K562 (cell line): ENCODE results near the gene MYRFL. TPM values are rescaled to one million over a fixed set of nuclear protein-coding genes. Genes with fewer than 3 reads are reported as not detected.
"Not testable (repeated sequence)": the region's sequence is repeated elsewhere in the genome, so short reads cannot be mapped to it uniquely, and the experiment has no call there.

ENCODE experiments used
- ATAC-seq: fragments of 200-7000 bp; cut with Tn5 transposase; 3 replicates; pipeline ENCODE4 v1.9.1; 2020; ENCODE audit warnings: moderate library complexity
- BruUV-seq: library from RNA; stranded (reverse); fragments of 400-500 nt; replicated peaks from 2 replicates; lab custom pipeline; 2021; lab: Mats Ljungman, UMichigan
- CTCF ChIA-PET: fragments of 300-600 bp; formaldehyde crosslinking; extraction: SDS; loops from one replicate; lab custom pipeline; 2021; ENCODE audit warnings: low intra/inter-chr PET ratio; lab: Yijun Ruan, JAX
- POLR2A ChIA-PET: fragments of 300-600, 350-650 bp; sonication (Branson Sonifier 250); formaldehyde crosslinking; extraction: SDS; loops from one replicate; lab custom pipeline; 2021; ENCODE audit warnings: antibody characterized with exemption, inconsistent platforms; lab: Yijun Ruan, JAX
- DNase-seq, 4 experiments: peaks; one replicate each; pipeline versions ENCODE4 v3.0.0 to v3.0.0-alpha.2; 2011 to 2018; ENCODE audit warnings: low spot score in 3 of 4, mixed read lengths in 3 of 4; ENCODE audit errors: extremely low read depth in 1 of 4
- FAIRE-seq: peaks from 2 replicates; lab custom pipeline; 2011; peaks lifted over from hg19 to GRCh38; lab: Jason Lieb, UNC
- H2AFZ ChIP-seq: 2 replicates; pipeline ENCODE4 v1.6.0; 2011; ENCODE audit warnings: low read depth, low read length, control low read depth, inconsistent platforms
- H3K27ac ChIP-seq: fragments of 200-600 bp; 3 replicates; pipeline ENCODE4 v1.8.0; 2011; ENCODE audit warnings: low read depth, mild to moderate bottlenecking, control low read depth, inconsistent platforms, low read length, moderate library complexity, mixed read lengths; ENCODE audit errors: extremely low read depth
- H3K27me3 ChIP-seq, 2 experiments: fragments of 300-600 bp in 1 of 2; 2 replicates in 1 of 2; 3 replicates in 1 of 2; pipeline versions ENCODE4 v1.6.0 to v1.8.0; 2011; ENCODE audit warnings: inconsistent platforms in 2 of 2, low read length in 2 of 2, mild to moderate bottlenecking in 1 of 2, mixed read lengths in 1 of 2, moderate library complexity in 1 of 2; ENCODE audit not compliant: control insufficient read depth in 2 of 2, insufficient read depth in 2 of 2
- H3K36me3 ChIP-seq: fragments of 300-600 bp; 3 replicates; pipeline ENCODE4 v1.8.0; 2011; ENCODE audit warnings: mild to moderate bottlenecking, low read length, inconsistent platforms; ENCODE audit not compliant: control insufficient read depth, insufficient read depth
- H3K4me1 ChIP-seq, 2 experiments: fragments of 200-600 bp in 1 of 2; replicated peaks in 1 of 2; 2 replicates in 1 of 2; 3 replicates in 1 of 2; pipeline versions ENCODE4 v1.5.1 to v1.8.0; 2011; ENCODE audit warnings: inconsistent platforms in 2 of 2, low read length in 2 of 2, mild to moderate bottlenecking in 1 of 2, mixed read lengths in 1 of 2, moderate library complexity in 1 of 2; ENCODE audit not compliant: control insufficient read depth in 2 of 2, insufficient read depth in 2 of 2
- H3K4me2 ChIP-seq: 2 replicates; pipeline ENCODE4 v1.6.1; 2011; ENCODE audit warnings: low read length, control low read depth, inconsistent platforms, mixed read lengths; ENCODE audit not compliant: insufficient read depth
- H3K4me3 ChIP-seq: fragments of 200-600 bp; sonication (generic), shearing (Covaris generic); 2 replicates; pipeline ENCODE4 v1.5.1; 2016; ENCODE audit warnings: control low read depth, inconsistent platforms
- H3K79me2 ChIP-seq: fragments of 200-600 bp; 3 replicates; pipeline ENCODE4 v1.8.0; 2011; ENCODE audit warnings: low read length, inconsistent platforms; ENCODE audit not compliant: control insufficient read depth, insufficient read depth
- H3K9ac ChIP-seq, 2 experiments: 2 replicates each; pipeline versions ENCODE4 v1.6.0 to v1.6.1; 2011; ENCODE audit warnings: low read depth in 2 of 2, low read length in 2 of 2, control low read depth in 1 of 2, inconsistent platforms in 1 of 2, mild to moderate bottlenecking in 1 of 2, mixed read lengths in 1 of 2; ENCODE audit not compliant: insufficient read depth in 1 of 2
- H3K9me1 ChIP-seq: one replicate; pipeline ENCODE4 v1.6.0; 2011; ENCODE audit warnings: inconsistent platforms, mild to moderate bottlenecking, low read length, moderate library complexity; ENCODE audit not compliant: control insufficient read depth, insufficient read depth
- H3K9me3 ChIP-seq: replicated peaks from 2 replicates; pipeline ENCODE4 v1.5.1; 2011; ENCODE audit warnings: low read depth, low read length, inconsistent platforms; ENCODE audit not compliant: control insufficient read depth, insufficient read depth
- H4K20me1 ChIP-seq: replicated peaks from 2 replicates; pipeline ENCODE4 v1.6.1; 2011; ENCODE audit warnings: low read length, inconsistent platforms, mixed read lengths; ENCODE audit not compliant: control insufficient read depth, insufficient read depth
- BRF1 ChIP-seq: IDR thresholded peaks from 3 replicates; pipeline ENCODE4 v1.6.1; 2011; ENCODE audit warnings: borderline replicate concordance, mild to moderate bottlenecking; ENCODE audit not compliant: insufficient read length; ENCODE audit errors: extremely low read depth
- DDX20 ChIP-seq: fragments of 450-650 bp; IDR thresholded peaks from 2 replicates; pipeline ENCODE4 v1.6.1; 2016; ENCODE audit warnings: missing genetic modification characterization, low read depth, mild to moderate bottlenecking, missing compliant biosample characterization, moderate library complexity
- FOXK2 ChIP-seq, 2 experiments: fragments of 450-650 bp; IDR thresholded peaks in 1 of 2; conservative IDR thresholded peaks in 1 of 2; 2 replicates each; pipeline ENCODE4 v1.6.1; 2016; ENCODE audit warnings: low read depth in 2 of 2, mild to moderate bottlenecking in 1 of 2
- NEUROD1 ChIP-seq: fragments of 150-350 bp; IDR thresholded peaks from 2 replicates; pipeline ENCODE4 v1.6.1; 2014; ENCODE audit warnings: borderline replicate concordance, low read length, low read depth; ENCODE audit not compliant: partially characterized antibody
- NFRKB ChIP-seq: fragments of 450-650 bp; IDR thresholded peaks from 2 replicates; pipeline ENCODE4 v1.6.1; 2016; ENCODE audit warnings: low read depth
- NFYB ChIP-seq: IDR thresholded peaks from 2 replicates; pipeline ENCODE4 v1.6.1; 2011; ENCODE audit warnings: mild to moderate bottlenecking, moderate library complexity; ENCODE audit not compliant: insufficient read length; ENCODE audit errors: extremely low read depth
- SMARCA5 ChIP-seq: fragments of 450-650 bp; IDR thresholded peaks from 2 replicates; pipeline ENCODE4 v1.6.1; 2016
- SRSF7 ChIP-seq: fragments of 200-400 bp; formaldehyde crosslinking; optimal IDR thresholded peaks from 2 replicates; pipeline ENCODE3; 2017; ENCODE audit warnings: mild to moderate bottlenecking, low read depth, low read length
- ZNF143 ChIP-seq: sonication (generic); formaldehyde crosslinking; IDR thresholded peaks from 2 replicates; pipeline ENCODE4 v1.9.0; 2022; ENCODE audit warnings: mild to moderate bottlenecking, missing genetic modification reagents
- ZNF184 ChIP-seq: sonication (generic); formaldehyde crosslinking; IDR thresholded peaks from 2 replicates; pipeline ENCODE4 v1.5.0; 2020; ENCODE audit warnings: missing genetic modification reagents
- WGBS: fragments of 100-300 bp; shearing (Covaris generic); methylation state at CpG from one replicate; pipeline ENCODE4 v1.1.6; 2016; ENCODE audit warnings: low coverage, mixed read lengths; ENCODE audit not compliant: insufficient coverage; ENCODE audit errors: missing lambda C conversion rate; 5-methylcytosine and 5-hydroxymethylcytosine counted together
- in situ Hi-C: fragments of 300-500 bp; cut with MboI; formaldehyde crosslinking; loops from 4 replicates; pipeline ENCODE4 v1.15.0; 2018; ENCODE audit warnings: inconsistent platforms, mixed read lengths
- intact Hi-C: fragments of 100-400 bp; cut with micrococcal nuclease; formaldehyde crosslinking; loops from 2 replicates; pipeline ENCODE4 v1.14.2; 2022
- polyA plus RNA-seq, 8 experiments: library from polyadenylated mRNA; depleted of rRNA in 4 of 8; stranded (reverse) in 5 of 8; unstranded in 3 of 8; fragments of >200 nt; fragmentation: Nextera tagmentation in 2 of 8; fragmentation: Illumina TruSeq in 1 of 8; extraction: Ambion mirVana in 2 of 8; extraction: Trizol in 1 of 8; gene quantifications; 2 replicates each; pipeline versions ENCODE4 v1.2.1 to v1.2.3, GENCODE V29; 2011 to 2014; ENCODE audit warnings: inconsistent platforms in 1 of 8, missing spikeins in 1 of 8
- total RNA-seq, 7 experiments: library from RNA; depleted of rRNA in 6 of 7; stranded (reverse); fragments of >200 nt in 6 of 7; fragmentation: Illumina TruSeq in 2 of 7; extraction: Trizol in 2 of 7; gene quantifications; 2 replicates each; pipeline versions ENCODE4 v1.2.1 to v1.2.3, GENCODE V29; 2011 to 2021; ENCODE audit warnings: low replicate concordance in 1 of 7

The MYRFL gene
- total and polyA plus RNA-seq, 9 of the 15 experiments (the other 6 are each of a cell fraction or from before 2014, with no cell fraction given), result not detected

DNA sequence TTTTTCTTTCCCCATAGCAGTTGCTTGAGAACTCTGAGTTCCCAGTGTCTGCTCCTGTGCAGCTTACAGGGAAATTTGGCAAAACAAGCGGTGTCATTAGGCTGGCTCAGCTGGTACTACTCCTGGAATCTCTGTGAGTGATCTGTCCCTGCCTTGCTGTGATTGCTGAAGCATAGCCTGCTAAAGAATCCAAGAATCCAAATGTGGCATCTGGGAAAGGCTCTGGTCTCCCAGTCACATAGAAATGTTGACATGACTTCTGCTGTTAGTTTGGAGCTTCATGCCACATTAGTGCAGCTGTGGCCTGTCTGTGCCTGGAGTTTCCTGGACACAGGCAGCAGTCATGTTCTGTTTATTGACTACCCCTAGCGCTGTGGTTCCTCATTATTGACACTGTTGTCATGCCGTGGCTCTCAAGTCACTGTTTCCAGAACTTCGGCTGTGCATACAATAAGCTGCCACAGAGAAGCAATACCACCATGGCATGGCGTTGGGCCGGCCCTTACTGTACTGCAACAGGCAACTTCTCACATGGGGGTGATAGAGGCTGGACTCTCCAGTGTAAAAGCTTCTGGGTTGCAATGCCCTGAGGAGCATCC lies 166.8 kb downstream of the MYRFL start:
- CTCF ChIA-PET, result no interaction called here
- Histone ChIP-seq H3K9me1 (no peaks in the 10 kb centered on the region), H3K36me3 (no peaks in the 10 kb centered on the region), H3K4me1 (no peaks in the 10 kb centered on the region), H3K79me2 (no peaks in the 10 kb centered on the region), H3K27ac (no peak overlapping the region), H3K9ac (no peak overlapping the region), H3K4me3 (no peak overlapping the region), H3K9me3 (no peaks in the 10 kb centered on the region), H4K20me1 (no peaks in the 10 kb centered on the region), H3K4me2 (no peak overlapping the region), H2AFZ (no peak overlapping the region), H3K27me3 (0 out of 5 replicates have a peak, but pooled peaks cover 0 to 5% of the 10 kb centered on the region in 2 experiments)
- intact Hi-C loops (no loop called here), in situ Hi-C loops (no loop called here)
- FAIRE-seq, result no peak
- TF ChIP-seq SRSF7, result no peak
- no peak for TF ChIP-seq ZNF143 (CRISPR knock-in tag)
- no peak for TF ChIP-seq SMARCA5
- no peak for TF ChIP-seq DDX20 (tag)
- no peak for TF ChIP-seq NFRKB
- no peak for TF ChIP-seq NFYB
- POLR2A ChIA-PET, result interaction anchor here (1.0 kb wide), 1 partner anchor 107 kb away, joined by 3 read pairs; no protein-coding TSS in a partner anchor
- WGBS, result 9% methylated on average over 6 of the region's 6 CpGs
- no TSS peak for BruUV-seq
- no peak for ATAC-seq
- DNase-seq, result no peak

DNA sequence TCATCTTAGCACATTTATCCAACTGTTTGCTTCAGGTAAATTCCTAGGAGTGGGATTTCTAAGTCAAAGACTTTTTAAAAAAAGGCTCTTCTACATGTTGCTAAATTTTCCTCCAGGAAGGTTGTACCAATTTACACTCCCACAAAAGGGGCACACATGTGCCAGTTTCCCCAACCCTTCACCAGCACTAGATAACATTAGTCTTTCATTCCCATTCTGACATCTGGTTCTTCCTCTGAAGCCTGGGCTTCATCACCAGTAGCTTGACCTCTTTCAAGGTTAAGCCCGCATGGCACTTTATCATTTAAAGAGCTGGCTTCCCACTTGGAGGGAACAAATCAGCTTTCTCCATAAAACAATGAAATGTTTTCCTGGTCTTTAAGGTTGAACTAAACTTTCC lies 168.4 kb downstream of the MYRFL start:
- Histone ChIP-seq H3K9ac (no peak overlapping the region), H3K9me1 (no peaks in the 10 kb centered on the region), H3K4me1 (no peaks in the 10 kb centered on the region), H2AFZ (no peak overlapping the region), H3K79me2 (no peaks in the 10 kb centered on the region), H3K27me3 (0 out of 5 replicates have a peak, but pooled peaks cover 0 to 5% of the 10 kb centered on the region in 2 experiments), H3K9me3 (no peaks in the 10 kb centered on the region), H4K20me1 (no peaks in the 10 kb centered on the region), H3K4me2 (no peak overlapping the region), H3K27ac (no peak overlapping the region), H3K36me3 (no peaks in the 10 kb centered on the region), H3K4me3 (no peak overlapping the region)
- no TSS peak for BruUV-seq
- in situ Hi-C loops, result no loop called here
- ATAC-seq (no peak), DNase-seq (no peak), FAIRE-seq (no peak)
- ChIA-PET POLR2A (interaction anchor here (0.8 to 1.1 kb wide), 3 partner anchors 10 to 28 kb away, joined by 3 to 4 read pairs (median 3); no protein-coding TSS in a partner anchor), CTCF (no interaction called here)
- TF ChIP-seq FOXK2 (conservative IDR thresholded peaks at IDR 0.05 in 1 of 2, IDR thresholded peaks at IDR 0.05 in 1 of 2; ENCODE audit: low read depth in 2 of 2) (no peak), ZNF184 (peak; percentile 83), BRF1 (no peak), NEUROD1 (no peak)
- 58% methylated on average over 1 of the region's 1 CpG for WGBS
- intact Hi-C loops, result no loop called here

- in situ Hi-C loops, H3K9me3 ChIP-seq, H4K20me1 ChIP-seq, H3K9ac ChIP-seq, H3K4me2 ChIP-seq, CTCF ChIA-PET, H3K4me3 ChIP-seq, intact Hi-C loops, BruUV-seq, DNase-seq, ATAC-seq, H3K9me1 ChIP-seq, H3K4me1 ChIP-seq, H3K36me3 ChIP-seq, H3K27me3 ChIP-seq, H3K27ac ChIP-seq, FAIRE-seq, H3K79me2 ChIP-seq, H2AFZ ChIP-seq: not testable (repeated sequence)
- 27% methylated on average over 7 of the region's 7 CpGs for whole genome bisulfite sequencing
- POLR2A ChIA-PET, result interaction anchor here (0.7 to 1.1 kb wide), 3 partner anchors 12 to 666 kb away, joined by 3 read pairs; no protein-coding TSS in a partner anchor
These were observed 169.1 kb downstream of the MYRFL start for GRCh38 chr12:69994086-69994485.
